ENCODE measurements around the gene PCDH19.

DNA sequence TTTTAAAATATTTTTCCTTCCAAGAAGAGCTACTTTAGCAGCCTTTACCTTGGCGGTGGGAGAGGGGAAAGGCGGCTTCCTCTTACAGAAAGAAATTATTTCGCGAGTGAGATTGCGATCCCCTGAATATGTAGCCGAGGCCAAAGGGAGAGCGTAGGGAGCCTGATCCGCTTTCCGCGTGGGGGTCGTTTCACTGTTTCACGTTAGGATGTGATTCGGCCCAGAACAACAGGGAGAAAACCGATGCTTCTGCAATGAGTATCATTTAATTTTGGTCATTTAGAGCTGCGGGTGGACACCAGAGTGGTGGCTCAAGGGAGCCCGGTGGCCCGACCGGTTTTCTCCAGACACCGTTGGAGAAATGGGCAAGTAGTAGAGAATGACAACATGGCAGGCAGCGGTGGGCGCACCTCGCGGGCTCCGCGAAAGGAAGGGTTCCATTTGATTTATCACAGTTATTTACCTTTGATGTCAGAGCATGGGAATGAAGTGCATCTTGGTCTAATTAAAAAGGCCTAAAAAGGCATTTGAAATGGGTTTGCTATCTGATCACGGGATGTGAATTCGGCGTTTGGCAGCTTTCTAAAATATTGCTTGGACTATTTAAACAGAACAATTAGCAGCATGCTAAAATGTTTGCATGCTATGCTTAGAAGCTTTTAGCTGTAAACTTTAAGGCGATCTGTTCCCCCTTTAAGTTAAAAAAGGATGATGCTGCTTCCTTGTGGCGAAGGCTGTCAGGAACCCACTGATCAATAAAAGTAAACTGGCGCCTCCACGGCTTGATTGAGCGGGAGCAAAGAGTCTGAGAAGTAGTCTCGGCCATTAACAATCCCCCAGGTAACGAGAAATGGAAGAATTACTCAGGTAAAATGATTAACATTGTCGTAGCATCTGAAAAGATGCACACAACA is 2.0 kb upstream of the PCDH19 start:
- TF ChIP-seq, protein P1, sequence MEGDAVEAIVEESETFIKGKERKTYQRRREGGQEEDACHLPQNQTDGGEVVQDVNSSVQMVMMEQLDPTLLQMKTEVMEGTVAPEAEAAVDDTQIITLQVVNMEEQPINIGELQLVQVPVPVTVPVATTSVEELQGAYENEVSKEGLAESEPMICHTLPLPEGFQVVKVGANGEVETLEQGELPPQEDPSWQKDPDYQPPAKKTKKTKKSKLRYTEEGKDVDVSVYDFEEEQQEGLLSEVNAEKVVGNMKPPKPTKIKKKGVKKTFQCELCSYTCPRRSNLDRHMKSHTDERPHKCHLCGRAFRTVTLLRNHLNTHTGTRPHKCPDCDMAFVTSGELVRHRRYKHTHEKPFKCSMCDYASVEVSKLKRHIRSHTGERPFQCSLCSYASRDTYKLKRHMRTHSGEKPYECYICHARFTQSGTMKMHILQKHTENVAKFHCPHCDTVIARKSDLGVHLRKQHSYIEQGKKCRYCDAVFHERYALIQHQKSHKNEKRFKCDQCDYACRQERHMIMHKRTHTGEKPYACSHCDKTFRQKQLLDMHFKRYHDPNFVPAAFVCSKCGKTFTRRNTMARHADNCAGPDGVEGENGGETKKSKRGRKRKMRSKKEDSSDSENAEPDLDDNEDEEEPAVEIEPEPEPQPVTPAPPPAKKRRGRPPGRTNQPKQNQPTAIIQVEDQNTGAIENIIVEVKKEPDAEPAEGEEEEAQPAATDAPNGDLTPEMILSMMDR (conservative IDR thresholded peaks at IDR 0.05; ENCODE audit: low read length), result no peak
- no peak for TF ChIP-seq EZH2phosphoT487 (IDR thresholded peaks at IDR 0.05; ENCODE audit: borderline replicate concordance, low read depth, low read length)
